ENCODE results near the gene GPX6.

The GPX6 gene

GRCh38 chr6:28468056-28468455, 47.5 kb downstream of the GPX6 start:
- no peak for DNase-seq (ENCODE audit: extremely low spot score)
- ChIA-PET POLR2A (no interaction called here), CTCF (no interaction called here)
- TF ChIP-seq PKNOX1 (IDR thresholded peaks at IDR 0.05) (no peak), TARDBP (IDR thresholded peaks at IDR 0.05) (no peak), FOXK2 (IDR thresholded peaks at IDR 0.05) (no peak), FOXM1 (IDR thresholded peaks at IDR 0.05; ENCODE audit: borderline replicate concordance) (no peak), SUZ12 (IDR thresholded peaks at IDR 0.05) (no peak), ARNT (IDR thresholded peaks at IDR 0.05) (no peak), ZNF384 (IDR thresholded peaks at IDR 0.05) (no peak)

GRCh38 chr6:28462401-28462800, 53.2 kb downstream of the GPX6 start:
- DNase-seq (ENCODE audit: extremely low spot score), result no peak
- ChIA-PET CTCF (no interaction called here), POLR2A (no interaction called here)
- TF ChIP-seq FOXM1 (IDR thresholded peaks at IDR 0.05; ENCODE audit: borderline replicate concordance) (no peak), ZNF384 (IDR thresholded peaks at IDR 0.05) (no peak), TARDBP (IDR thresholded peaks at IDR 0.05) (no peak; the same call in 1 of the 2 replicates), BHLHE40 (IDR thresholded peaks at IDR 0.05; ENCODE audit: borderline replicate concordance) (no peak), SP1 (IDR thresholded peaks at IDR 0.05) (no peak), LEF1 (IDR thresholded peaks at IDR 0.05; ENCODE audit: borderline replicate concordance) (no peak), L3MBTL2 (conservative IDR thresholded peaks at IDR 0.05) (no peak), FOXK2 (IDR thresholded peaks at IDR 0.05) (no peak), ELF4 (IDR thresholded peaks at IDR 0.05) (no peak), CTBP1 (IDR thresholded peaks at IDR 0.05; ENCODE audit: borderline replicate concordance) (no peak), FOXA1 (IDR thresholded peaks at IDR 0.05) (no peak)

- CTCF ChIA-PET, result no interaction called here
- POLR2A ChIA-PET, result no interaction called here
- DNase-seq (ENCODE audit: extremely low spot score), result no peak
- no peak for TF ChIP-seq HDGF (IDR thresholded peaks at IDR 0.05; ENCODE audit: borderline replicate concordance)
These were observed 57.0 kb downstream of the GPX6 start for GRCh38 chr6:28458568-28458967.

All from HEK293T (cell line).